DOHH2 (cell line): ENCODE results near the gene TDP2.
"Not testable (repeated sequence)": the region's sequence is repeated elsewhere in the genome, so short reads cannot be mapped to it uniquely, and the experiment has no call there.

Experiments
- H3F3A ChIP-seq: fragments of 200-600 bp; sonication (generic), shearing (Covaris generic); 2 replicates; pipeline ENCODE4 v1.6.0; 2016; ENCODE audit warnings: antibody characterized with exemption, mild to moderate bottlenecking; ENCODE audit not compliant: control insufficient read depth, insufficient read depth
- H3K27ac ChIP-seq: fragments of 200-600 bp; sonication (generic); 2 replicates; pipeline ENCODE4 v1.5.1; 2014; ENCODE audit warnings: low read depth, mild to moderate bottlenecking, low read length, moderate library complexity
- H3K27me3 ChIP-seq: fragments of 200-600 bp; sonication (generic); 2 replicates; pipeline ENCODE4 v1.6.1; 2014; ENCODE audit warnings: mild to moderate bottlenecking, low read length, mixed read lengths; ENCODE audit not compliant: control insufficient read depth
- H3K36me3 ChIP-seq: fragments of 200-600 bp; sonication (generic); 2 replicates; pipeline ENCODE4 v1.6.1; 2014; ENCODE audit warnings: mild to moderate bottlenecking, low read length, moderate library complexity, mixed read lengths; ENCODE audit not compliant: control insufficient read depth
- H3K4me1 ChIP-seq: fragments of 200-600 bp; sonication (generic); 2 replicates; pipeline ENCODE4 v1.6.1; 2014; ENCODE audit warnings: mild to moderate bottlenecking, low read length, mixed read lengths; ENCODE audit not compliant: control insufficient read depth
- H3K4me2 ChIP-seq: fragments of 200-600 bp; sonication (generic); 2 replicates; pipeline ENCODE4 v1.6.0; 2014; ENCODE audit warnings: mild to moderate bottlenecking, low read length, moderate library complexity
- H3K4me3 ChIP-seq: fragments of 200-600 bp; sonication (generic); 2 replicates; pipeline ENCODE4 v1.5.1; 2014; ENCODE audit warnings: mild to moderate bottlenecking, low read length, mixed read lengths
- H3K79me2 ChIP-seq: fragments of 200-600 bp; sonication (generic); 2 replicates; pipeline ENCODE4 v1.6.1; 2014; ENCODE audit warnings: mild to moderate bottlenecking, low read length, mixed read lengths; ENCODE audit not compliant: control insufficient read depth
- H3K9me2 ChIP-seq: fragments of 200-600 bp; sonication (generic); replicated peaks from 2 replicates; pipeline ENCODE4 v1.6.1; 2014; ENCODE audit warnings: mild to moderate bottlenecking, low read length, mixed read lengths; ENCODE audit not compliant: control insufficient read depth
- H3K9me3 ChIP-seq: fragments of 200-600 bp; sonication (generic); 2 replicates; pipeline ENCODE4 v1.6.1; 2014; ENCODE audit warnings: antibody characterized with exemption, low read length, mixed read lengths; ENCODE audit not compliant: control insufficient read depth, insufficient read depth
- H4K20me1 ChIP-seq: fragments of 200-600 bp; sonication (generic); 2 replicates; pipeline ENCODE4 v1.6.0; 2014; ENCODE audit warnings: low read depth, mild to moderate bottlenecking, antibody characterized with exemption, low read length, moderate library complexity; ENCODE audit not compliant: control insufficient read depth, insufficient read depth
- EZH2phosphoT487 ChIP-seq: fragments of 200-600 bp; sonication (generic); IDR thresholded peaks from 2 replicates; pipeline ENCODE4 v1.6.1; 2017; ENCODE audit warnings: borderline replicate concordance, mild to moderate bottlenecking, antibody characterized with exemption, low read length, moderate library complexity, mixed read lengths
- TF ChIP-seq, protein P1 (sequence below): fragments of 200-600 bp; sonication (generic); IDR thresholded peaks from one replicate; pipeline ENCODE4 v1.5.1; 2014; ENCODE audit warnings: antibody characterized with exemption, mild to moderate bottlenecking, low read depth, low read length; ENCODE audit not compliant: poor library complexity, severe bottlenecking

The TDP2 gene

DNA sequence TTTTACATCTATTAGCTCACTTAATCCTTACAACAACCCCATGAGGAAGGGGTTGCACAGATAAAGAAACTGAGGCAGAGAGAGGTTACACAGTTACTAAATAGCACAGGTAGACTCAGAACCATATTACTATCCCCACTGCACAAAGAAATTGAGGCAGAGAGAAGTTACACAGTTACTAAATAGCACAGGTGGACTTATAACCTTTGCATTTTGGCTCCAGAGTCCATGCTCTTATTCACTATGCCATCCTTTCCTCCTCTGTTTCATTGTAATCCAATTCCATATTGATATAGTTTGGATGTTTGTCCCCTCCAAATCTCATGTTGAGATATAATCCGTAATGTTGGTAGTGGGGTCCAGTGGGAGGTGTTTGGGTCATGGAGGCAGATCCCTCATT, 3.5 kb downstream of the TDP2 start:
- H3K9me3 ChIP-seq: no peaks in the 10 kb centered on the region
- H3K4me1 ChIP-seq: peaks cover 24% of the 10 kb centered on the region
- peaks cover 52% of the 10 kb centered on the region for H3K79me2 ChIP-seq
- no peak overlapping the region for H3K4me2 ChIP-seq
- no peaks in the 10 kb centered on the region for H3K9me2 ChIP-seq
- H3K36me3 ChIP-seq: peaks cover 68% of the 10 kb centered on the region
- H3K27me3 ChIP-seq: no peaks in the 10 kb centered on the region
- H4K20me1 ChIP-seq: no peaks in the 10 kb centered on the region
- H3F3A ChIP-seq: no peaks in the 10 kb centered on the region
- no peak overlapping the region for H3K4me3 ChIP-seq
- TF ChIP-seq EZH2phosphoT487: no peak
- TF ChIP-seq, protein P1, sequence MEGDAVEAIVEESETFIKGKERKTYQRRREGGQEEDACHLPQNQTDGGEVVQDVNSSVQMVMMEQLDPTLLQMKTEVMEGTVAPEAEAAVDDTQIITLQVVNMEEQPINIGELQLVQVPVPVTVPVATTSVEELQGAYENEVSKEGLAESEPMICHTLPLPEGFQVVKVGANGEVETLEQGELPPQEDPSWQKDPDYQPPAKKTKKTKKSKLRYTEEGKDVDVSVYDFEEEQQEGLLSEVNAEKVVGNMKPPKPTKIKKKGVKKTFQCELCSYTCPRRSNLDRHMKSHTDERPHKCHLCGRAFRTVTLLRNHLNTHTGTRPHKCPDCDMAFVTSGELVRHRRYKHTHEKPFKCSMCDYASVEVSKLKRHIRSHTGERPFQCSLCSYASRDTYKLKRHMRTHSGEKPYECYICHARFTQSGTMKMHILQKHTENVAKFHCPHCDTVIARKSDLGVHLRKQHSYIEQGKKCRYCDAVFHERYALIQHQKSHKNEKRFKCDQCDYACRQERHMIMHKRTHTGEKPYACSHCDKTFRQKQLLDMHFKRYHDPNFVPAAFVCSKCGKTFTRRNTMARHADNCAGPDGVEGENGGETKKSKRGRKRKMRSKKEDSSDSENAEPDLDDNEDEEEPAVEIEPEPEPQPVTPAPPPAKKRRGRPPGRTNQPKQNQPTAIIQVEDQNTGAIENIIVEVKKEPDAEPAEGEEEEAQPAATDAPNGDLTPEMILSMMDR: no peak
- H3K27ac ChIP-seq: no peak overlapping the region

DNA sequence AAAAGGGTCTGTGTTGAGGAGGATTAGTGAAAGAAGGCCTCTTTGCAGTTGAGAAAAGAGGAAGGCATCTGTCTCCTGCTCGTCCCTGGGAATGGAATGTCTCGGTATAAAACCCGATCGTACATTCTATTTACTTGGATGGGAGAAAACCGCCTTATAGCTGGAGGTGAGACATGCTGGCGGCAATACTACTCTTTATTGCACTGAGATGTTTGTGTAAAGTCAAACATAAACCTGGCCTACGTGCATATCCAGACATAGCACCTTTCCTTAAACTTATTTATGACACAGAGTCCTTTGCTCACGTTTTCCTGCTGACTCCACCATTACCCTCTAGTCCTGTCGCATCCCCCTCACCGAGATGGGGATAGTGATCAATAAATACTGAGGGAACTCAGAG, 4.5 kb downstream of the TDP2 start:
- H3K27ac ChIP-seq: no peak overlapping the region
- peaks cover 74% of the 10 kb centered on the region for H3K36me3 ChIP-seq
- H3K27me3 ChIP-seq: no peaks in the 10 kb centered on the region
- H3K4me2 ChIP-seq: no peak overlapping the region
- no peaks in the 10 kb centered on the region for H3K9me2 ChIP-seq
- peaks cover 16% of the 10 kb centered on the region for H3K4me1 ChIP-seq
- no peak overlapping the region for H3K4me3 ChIP-seq
- no peaks in the 10 kb centered on the region for H4K20me1 ChIP-seq
- peaks cover 43% of the 10 kb centered on the region for H3K79me2 ChIP-seq
- no peaks in the 10 kb centered on the region for H3K9me3 ChIP-seq
- H3F3A ChIP-seq: no peaks in the 10 kb centered on the region
- TF ChIP-seq, protein P1: no peak
- TF ChIP-seq EZH2phosphoT487: no peak

DNA sequence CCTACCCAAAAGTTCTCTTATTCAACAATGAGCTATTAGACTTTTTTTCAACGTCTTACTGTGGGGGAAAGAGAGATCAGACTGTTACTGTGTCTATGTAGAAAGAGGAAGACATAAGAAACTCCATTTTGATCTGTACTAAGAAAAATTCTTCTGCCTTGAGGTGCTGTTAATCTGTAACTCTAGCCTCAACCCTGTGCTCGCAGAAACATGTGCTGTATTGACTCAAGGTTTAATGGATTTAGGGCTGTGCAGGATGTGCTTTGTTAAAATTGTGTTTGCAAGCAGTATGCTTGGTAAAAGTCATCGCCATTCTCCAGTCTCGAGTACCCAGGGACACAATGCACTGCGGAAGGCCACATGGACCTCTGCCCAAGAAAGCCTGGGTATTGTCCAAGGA, 4.9 kb downstream of the TDP2 start:
- Histone ChIP-seq H3K4me1 (peaks cover 16% of the 10 kb centered on the region), H3K36me3 (peaks cover 77% of the 10 kb centered on the region)
- H3F3A ChIP-seq: not testable (repeated sequence)

DNA sequence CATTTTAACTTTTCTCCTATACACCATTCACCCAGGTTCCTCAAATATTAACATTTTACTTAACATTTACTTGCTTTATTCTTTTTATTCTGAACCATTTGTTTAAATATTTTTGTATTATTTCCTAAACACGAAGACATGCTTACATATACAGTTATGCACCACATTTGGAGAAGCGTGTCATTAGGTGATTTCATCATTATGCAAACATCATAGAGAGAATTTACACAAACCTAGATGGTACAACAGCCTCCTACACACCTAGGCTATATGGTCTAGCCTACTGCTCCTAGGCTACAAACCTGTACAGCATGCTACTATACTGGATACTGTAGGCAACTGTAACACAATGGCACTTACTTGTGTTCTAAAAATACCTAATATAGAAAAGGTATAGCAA, 6.6 kb downstream of the TDP2 start:
- Histone ChIP-seq H3K9me3 (no peaks in the 10 kb centered on the region), H3K4me3 (no peak overlapping the region), H3K9me2 (no peaks in the 10 kb centered on the region), H3K4me2 (no peak overlapping the region), H3K36me3 (peaks cover 75% of the 10 kb centered on the region), H3K4me1 (peaks cover 8% of the 10 kb centered on the region), H3F3A (no peaks in the 10 kb centered on the region), H4K20me1 (0 out of 2 replicates have a peak, but pooled peaks cover 2% of the 10 kb centered on the region), H3K27me3 (no peaks in the 10 kb centered on the region), H3K79me2 (peaks cover 26% of the 10 kb centered on the region), H3K27ac (no peak overlapping the region)
- no peak for TF ChIP-seq EZH2phosphoT487
- TF ChIP-seq, protein P1: no peak

More for the DNA sequence above, 4.9 kb downstream of the TDP2 start:
- H4K20me1 ChIP-seq, H3K9me2 ChIP-seq, H3K4me3 ChIP-seq, H3K4me2 ChIP-seq, H3K27me3 ChIP-seq, H3K9me3 ChIP-seq, H3K27ac ChIP-seq: not testable (repeated sequence)
- peaks cover 41% of the 10 kb centered on the region for H3K79me2 ChIP-seq
